GM12878 (cell line): ENCODE data around the gene ZNF710. TPM values are rescaled to one million over a fixed set of nuclear protein-coding genes. Genes with fewer than 3 reads are reported as not detected.

Experiments
- ATAC-seq: fragments of 200-7000 bp; cut with Tn5 transposase; 3 replicates; pipeline ENCODE4 v1.9.1; 2020; ENCODE audit warnings: mild to moderate bottlenecking, moderate library complexity
- BruUV-seq: library from RNA; stranded (reverse); fragments of 400-500 nt; replicated peaks from 2 replicates; lab custom pipeline; 2021; lab: Mats Ljungman, UMichigan
- CTCF ChIA-PET: fragments of 300-600 bp; sonication (Branson Sonifier 250); formaldehyde crosslinking; extraction: SDS; loops from one replicate; lab custom pipeline; 2021; ENCODE audit warnings: inconsistent platforms; lab: Yijun Ruan, JAX
- POLR2A ChIA-PET: fragments of 350-600 bp; formaldehyde crosslinking; extraction: SDS; loops from one replicate; lab custom pipeline; 2021; ENCODE audit warnings: inconsistent platforms; lab: Charles Lee
- RAD21 ChIA-PET: fragments of 300-600 bp; sonication (Branson Sonifier 250); formaldehyde crosslinking; loops from one replicate; lab custom pipeline; 2023; ENCODE audit warnings: antibody characterized with exemption; ENCODE audit not compliant: unreplicated experiment; lab: Charles Lee
- SMC1A ChIA-PET: fragments of 300-600 bp; sonication (Branson Sonifier 250); formaldehyde crosslinking; loops from one replicate; lab custom pipeline; 2023; ENCODE audit not compliant: unreplicated experiment, uncharacterized antibody; lab: Charles Lee
- DNase-seq: peaks from one replicate; pipeline ENCODE4 v3.0.0-alpha.2; 2011; ENCODE audit warnings: low read depth, low spot score
- FAIRE-seq: peaks from 3 replicates; lab custom pipeline; 2011; peaks lifted over from hg19 to GRCh38; lab: Jason Lieb, UNC
- H2AFZ ChIP-seq: 2 replicates; pipeline ENCODE4 v1.6.0; 2011; ENCODE audit warnings: low read depth, low read length, control low read depth; ENCODE audit not compliant: control insufficient read depth
- H3K27ac ChIP-seq: 2 replicates; pipeline ENCODE4 v1.5.1; 2011; ENCODE audit warnings: control low read depth; ENCODE audit not compliant: control insufficient read depth, insufficient read depth
- H3K27me3 ChIP-seq, 2 experiments: replicated peaks in 1 of 2; 2 replicates each; pipeline versions ENCODE4 v1.6.0 to v1.6.1; 2011; ENCODE audit warnings: low read length in 1 of 2; ENCODE audit not compliant: control insufficient read depth in 2 of 2, insufficient read depth in 2 of 2
- H3K36me3 ChIP-seq, 2 experiments: 2 replicates each; pipeline ENCODE4 v1.5.1; 2011; ENCODE audit warnings: low read length in 1 of 2; ENCODE audit not compliant: control insufficient read depth in 2 of 2, insufficient read depth in 2 of 2
- H3K4me1 ChIP-seq: 2 replicates; pipeline ENCODE4 v1.6.1; 2011; ENCODE audit warnings: mild to moderate bottlenecking, low read length, moderate library complexity, mixed read lengths; ENCODE audit not compliant: control insufficient read depth, insufficient read depth
- H3K4me2 ChIP-seq: 2 replicates; pipeline ENCODE4 v1.6.0; 2011; ENCODE audit warnings: control low read depth; ENCODE audit not compliant: control insufficient read depth, insufficient read depth
- H3K4me3 ChIP-seq: fragments of 200-600 bp; sonication (generic); 2 replicates; pipeline ENCODE4 v1.5.1; 2016
- H3K79me2 ChIP-seq: 2 replicates; pipeline ENCODE4 v1.6.0; 2011; ENCODE audit warnings: low read length; ENCODE audit not compliant: control insufficient read depth, insufficient read depth
- H3K9ac ChIP-seq: 2 replicates; pipeline ENCODE4 v1.8.0; 2011; ENCODE audit warnings: low read length, control low read depth, mixed read lengths; ENCODE audit not compliant: control insufficient read depth, insufficient read depth
- H3K9me3 ChIP-seq: replicated peaks from 3 replicates; pipeline ENCODE4 v1.5.1; 2011; ENCODE audit warnings: mild to moderate bottlenecking, low read length; ENCODE audit not compliant: control insufficient read depth, insufficient read depth
- H4K20me1 ChIP-seq: 2 replicates; pipeline ENCODE4 v1.6.0; 2011; ENCODE audit not compliant: control insufficient read depth, insufficient read depth
- ATF2 ChIP-seq: IDR thresholded peaks from 2 replicates; pipeline ENCODE4 v1.6.1; 2012; ENCODE audit warnings: low read length, inconsistent platforms
- CBFB ChIP-seq: IDR thresholded peaks from 2 replicates; pipeline ENCODE4 v1.6.1; 2016; ENCODE audit warnings: antibody characterized with exemption, low read depth
- HDGF ChIP-seq: fragments of 450-650 bp; IDR thresholded peaks from 2 replicates; pipeline ENCODE4 v1.6.1; 2016; ENCODE audit warnings: antibody characterized with exemption
- IRF3 ChIP-seq: fragments of 450-650 bp; IDR thresholded peaks from 2 replicates; pipeline ENCODE4 v1.6.1; 2014; ENCODE audit warnings: mild to moderate bottlenecking
- MEF2A ChIP-seq: IDR thresholded peaks from 2 replicates; pipeline ENCODE4 v1.6.1; 2011; ENCODE audit warnings: low read depth, mild to moderate bottlenecking, low read length, moderate library complexity; ENCODE audit not compliant: insufficient read depth
- MTA2 ChIP-seq: fragments of 450-650 bp; IDR thresholded peaks from 2 replicates; pipeline ENCODE4 v1.6.1; 2016; ENCODE audit warnings: low read depth, mild to moderate bottlenecking, moderate library complexity
- PBX3 ChIP-seq: IDR thresholded peaks from 2 replicates; pipeline ENCODE4 v1.6.1; 2011; ENCODE audit warnings: mild to moderate bottlenecking, low read depth, low read length, moderate library complexity; ENCODE audit not compliant: insufficient replicate concordance
- RAD51 ChIP-seq: fragments of 450-650 bp; IDR thresholded peaks from 2 replicates; pipeline ENCODE4 v1.6.1; 2016; ENCODE audit warnings: moderate library complexity, mild to moderate bottlenecking, inconsistent platforms
- RELA ChIP-seq: fragments of 450-650 bp; IDR thresholded peaks from 2 replicates; pipeline ENCODE4 v1.8.0; 2014; ENCODE audit warnings: borderline replicate concordance; ENCODE audit not compliant: partially characterized antibody
- ZBTB33 ChIP-seq: fragments of 450-650 bp; IDR thresholded peaks from 2 replicates; pipeline ENCODE4 v1.6.1; 2017; ENCODE audit warnings: mild to moderate bottlenecking
- WGBS: methylation state at CpG from one replicate; pipeline ENCODE4 v1.1.6; 2016; ENCODE audit warnings: low lambda C conversion rate; ENCODE audit not compliant: insufficient replicate concordance, insufficient coverage; ENCODE audit errors: missing lambda C conversion rate; 5-methylcytosine and 5-hydroxymethylcytosine counted together
- in situ Hi-C: fragments of 300-500 bp; cut with MboI; formaldehyde crosslinking; loops from 9 replicates; pipeline ENCODE4 v1.14.3; 2018; ENCODE audit warnings: mixed read lengths
- intact Hi-C: fragments of 100-400 bp; cut with micrococcal nuclease; formaldehyde crosslinking; loops from one replicate; pipeline ENCODE4 v1.14.2; 2022; ENCODE audit not compliant: unreplicated experiment
- polyA plus RNA-seq, 11 experiments: library from polyadenylated mRNA; depleted of rRNA in 4 of 11; unstranded in 6 of 11; stranded (reverse) in 5 of 11; fragments of >200 nt; fragmentation: Nextera tagmentation in 4 of 11; fragmentation: Illumina TruSeq in 1 of 11; extraction: Ambion mirVana in 4 of 11; extraction: Trizol in 1 of 11; gene quantifications; 1 replicate in 1 of 11; 2 replicates in 10 of 11; pipeline versions ENCODE4 v1.2.1 to v1.2.3, GENCODE V29; 2011 to 2016; ENCODE audit warnings: inconsistent platforms in 2 of 11, missing spikeins in 2 of 11, low read depth in 1 of 11
- total RNA-seq, 4 experiments: library from RNA; depleted of rRNA in 3 of 4; stranded (reverse); fragments of >200 nt in 3 of 4; fragmentation: Illumina TruSeq in 1 of 4; extraction: Trizol in 1 of 4; gene quantifications; 2 replicates each; pipeline versions ENCODE4 v1.2.1 to v1.2.3, GENCODE V29; 2013 to 2021

The ZNF710 gene
- total and polyA plus RNA-seq, 10 of the 15 experiments (the other 5 are each of a cell fraction or from before 2014, with no cell fraction given), result 1.4 to 43.5 (median 9.8) TPM

GRCh38 chr15:90037511-90037860, 36.4 kb downstream of the ZNF710 start:
- RAD21 ChIA-PET, result interaction anchor here (0.7 kb wide), 1 partner anchor 24 kb away, joined by 3 read pairs; no protein-coding TSS in a partner anchor
- Histone ChIP-seq H3K27ac (peak overlapping the region; percentile 87), H2AFZ (no peak overlapping the region), H3K79me2 (peaks cover 69% of the 10 kb centered on the region), H3K9me3 (no peaks in the 10 kb centered on the region; the same call in 2 of the 3 replicates), H3K9ac (0 out of 2 replicates have a peak overlapping the region, but pooled peaks have one; percentile 18), H3K4me1 (peaks cover 58% of the 10 kb centered on the region), H3K4me2 (peak overlapping the region; percentile 63), H3K4me3 (no peak overlapping the region), H3K27me3 (no peaks in the 10 kb centered on the region), H3K36me3 (peaks cover 1 to 4% of the 10 kb centered on the region in 2 experiments), H4K20me1 (no peaks in the 10 kb centered on the region)
- in situ Hi-C loops (no loop called here), intact Hi-C loops (loop anchor here (5.0 kb wide), 1 partner anchor 60 kb away; no protein-coding TSS in a partner anchor)
- 98% methylated on average over 5 of the region's 5 CpGs for WGBS
- no peak for TF ChIP-seq HDGF
- TF ChIP-seq IRF3, result no peak
- TF ChIP-seq MTA2, result no peak
- TF ChIP-seq PBX3, result no peak
- TF ChIP-seq ATF2, result no peak
- TF ChIP-seq RAD51, result no peak
- TF ChIP-seq CBFB, result no peak
- no peak for TF ChIP-seq ZBTB33
- TF ChIP-seq MEF2A, result no peak
- TF ChIP-seq RELA, result no peak
- SMC1A ChIA-PET, result interaction anchor here (0.6 to 1.5 kb wide), 4 partner anchors 24 to 62 kb away, joined by 3 to 5 read pairs (median 4); no protein-coding TSS in a partner anchor
- FAIRE-seq (no peak), ATAC-seq (no peak), DNase-seq (no peak)
- CTCF ChIA-PET, result interaction anchor here (1.0 to 2.2 kb wide), 3 partner anchors 11 to 51 kb away, joined by 3 to 7 read pairs (median 4); no protein-coding TSS in a partner anchor
- POLR2A ChIA-PET, result interaction anchor here (7.5 kb wide), 1 partner anchor 34 kb away, joined by 56 read pairs; no protein-coding TSS in a partner anchor
- no TSS peak for BruUV-seq
